NOMO-1 treated with DMSO at 0.1 percent for 48 hours (cell line): ENCODE results near the gene ITIH6.
"Not testable (repeated sequence)": the region's sequence is repeated elsewhere in the genome, so short reads cannot be mapped to it uniquely, and the experiment has no call there.

Source experiments
- DNase-seq: peaks from one replicate; lab custom pipeline; 2025; ENCODE audit not compliant: unreplicated experiment; lab: John Stamatoyannopoulos, UW

The ITIH6 gene

GRCh38 chrX:54738567-54738966, 59.5 kb downstream of the ITIH6 start:
- not testable (repeated sequence) for DNase-seq

GRCh38 chrX:54736298-54736942, 61.6 kb downstream of the ITIH6 start:
- DNase-seq, result not testable (repeated sequence)

- no peak for DNase-seq
Measured at GRCh38 chrX:54721424-54721823, 76.6 kb downstream of the ITIH6 start.

- DNase-seq, result no peak
Measured at GRCh38 chrX:54715621-54716020, 82.4 kb downstream of the ITIH6 start.

GRCh38 chrX:54714424-54714823, 83.6 kb downstream of the ITIH6 start:
- DNase-seq, result no peak

- DNase-seq, result no peak
Measured at GRCh38 chrX:54711735-54712134, 86.3 kb downstream of the ITIH6 start.

- no peak for DNase-seq
Measured at GRCh38 chrX:54710920-54711319, 87.1 kb downstream of the ITIH6 start.

- DNase-seq, result no peak
Measured at GRCh38 chrX:54708404-54708803, 89.7 kb downstream of the ITIH6 start.
